Natural killer cell (primary cell): Measurements from ENCODE around the gene KLHDC8A. TPM values are rescaled to one million over a fixed set of nuclear protein-coding genes. Genes with fewer than 3 reads are reported as not detected.

ENCODE experiments used
- ATAC-seq, 3 donors: fragments of 150-1000 bp in 2 of 3; fragments of 200-7000 bp in 1 of 3; cut with Tn5 transposase; 1 replicate in 1 of 3; 2 replicates in 2 of 3; pipeline ENCODE4 v1.10.0; 2021; ENCODE audit warnings: mild to moderate bottlenecking in 2 of 3, moderate library complexity in 2 of 3
- DNase-seq, 2 donors: peaks; one replicate each; pipeline versions ENCODE4 v3.0.0 to v3.0.0-alpha.2; 2013 to 2021; ENCODE audit warnings: mixed read lengths in 1 of 2
- H3K27ac ChIP-seq: one replicate; pipeline ENCODE4 v1.5.1; 2013; ENCODE audit warnings: mild to moderate bottlenecking, low read length
- H3K27me3 ChIP-seq: one replicate; pipeline ENCODE4 v1.6.1; 2013; ENCODE audit warnings: low read length; ENCODE audit not compliant: control insufficient read depth, insufficient read depth
- H3K36me3 ChIP-seq: one replicate; pipeline ENCODE4 v1.6.1; 2013; ENCODE audit warnings: low read length; ENCODE audit not compliant: control insufficient read depth, insufficient read depth
- H3K4me1 ChIP-seq: one replicate; pipeline ENCODE4 v1.6.1; 2013; ENCODE audit warnings: low read length; ENCODE audit not compliant: control insufficient read depth, insufficient read depth
- H3K4me3 ChIP-seq: one replicate; pipeline ENCODE4 v1.5.1; 2013; ENCODE audit warnings: low read length
- H3K9me3 ChIP-seq: one replicate; pipeline ENCODE4 v1.6.1; 2013; ENCODE audit warnings: low read length; ENCODE audit not compliant: control insufficient read depth, insufficient read depth
- H3K27ac Mint-ChIP-seq, 2 donors: one replicate each; pipeline ENCODE4 v1.8.0; 2022; ENCODE audit warnings: mild to moderate bottlenecking in 2 of 2, mixed read lengths in 2 of 2, moderate library complexity in 1 of 2
- H3K27me3 Mint-ChIP-seq, 2 donors: one replicate each; pipeline ENCODE4 v1.8.0; 2022; ENCODE audit warnings: low read depth in 2 of 2, mixed read lengths in 2 of 2
- H3K36me3 Mint-ChIP-seq: one replicate; pipeline ENCODE4 v1.8.0; 2022; ENCODE audit warnings: mixed read lengths
- H3K4me1 Mint-ChIP-seq, 2 donors: one replicate each; pipeline ENCODE4 v1.8.0; 2022; ENCODE audit warnings: mixed read lengths in 2 of 2
- H3K4me3 Mint-ChIP-seq: one replicate; pipeline ENCODE4 v1.8.0; 2022; ENCODE audit warnings: mild to moderate bottlenecking, moderate library complexity, mixed read lengths
- H3K9me3 Mint-ChIP-seq, 2 donors: one replicate each; pipeline ENCODE4 v1.8.0; 2022; ENCODE audit warnings: mixed read lengths in 2 of 2
- WGBS: methylation state at CpG from one replicate; pipeline ENCODE4 v1.1.7; 2013; ENCODE audit warnings: missing lambda C conversion rate; ENCODE audit not compliant: insufficient coverage; 5-methylcytosine and 5-hydroxymethylcytosine counted together
- intact Hi-C: fragments of 100-400 bp; cut with micrococcal nuclease; formaldehyde crosslinking; loops from one replicate; pipeline ENCODE4 v1.14.2; 2022
- total RNA-seq, 4 donors: library from RNA; stranded (reverse); fragments of 120-200 nt in 1 of 4; gene quantifications; one replicate each; pipeline versions ENCODE4 v1.2.3 to v1.2.4, GENCODE V29; 2013 to 2022
- TF ChIP-seq, protein P1 (sequence below): fragments of 200-600 bp; IDR thresholded peaks from one replicate; pipeline ENCODE4 v1.8.0; 2022; ENCODE audit warnings: antibody characterized with exemption

Gene KLHDC8A
- total RNA-seq, 3 donors from 2014 or later (not counting 1 experiment from before 2014, with no cell fraction given): not detected

DNA sequence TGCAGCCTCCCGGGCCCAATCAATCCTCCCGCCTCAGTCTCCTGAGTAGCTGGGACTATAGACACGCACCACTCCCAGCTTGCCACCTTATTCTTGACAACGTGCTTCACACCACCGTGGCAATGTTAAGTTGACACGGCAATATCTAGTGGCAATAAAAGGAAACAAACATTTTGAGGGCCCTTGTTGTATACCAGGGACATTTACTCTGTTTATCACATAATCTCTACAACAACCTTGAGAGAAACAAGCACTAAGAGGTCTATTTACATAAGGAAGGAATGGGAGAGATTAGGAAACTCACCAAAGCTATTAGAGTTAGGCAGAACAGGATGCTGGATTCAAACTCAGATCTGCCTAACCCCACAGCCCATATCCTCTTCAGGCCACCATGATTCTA, 3.1 kb downstream of the KLHDC8A start:
- Histone ChIP-seq H3K4me3 (no peak overlapping the region), H3K27me3 (no peaks in the 10 kb centered on the region), H3K27ac (no peak overlapping the region), H3K9me3 (no peaks in the 10 kb centered on the region), H3K36me3 (no peaks in the 10 kb centered on the region), H3K4me1 (peaks cover 16% of the 10 kb centered on the region)
- Mint-ChIP-seq H3K4me3 (no peak overlapping the region), H3K36me3 (no peaks in the 10 kb centered on the region), H3K27me3 (peaks cover 11 to 26% of the 10 kb centered on the region in 2 donors), H3K27ac (no peak overlapping the region), H3K9me3 (no peaks in the 10 kb centered on the region), H3K4me1 (no peaks in the 10 kb centered on the region)
- ATAC-seq (no peak), DNase-seq (no peak)
- TF ChIP-seq, protein P1, sequence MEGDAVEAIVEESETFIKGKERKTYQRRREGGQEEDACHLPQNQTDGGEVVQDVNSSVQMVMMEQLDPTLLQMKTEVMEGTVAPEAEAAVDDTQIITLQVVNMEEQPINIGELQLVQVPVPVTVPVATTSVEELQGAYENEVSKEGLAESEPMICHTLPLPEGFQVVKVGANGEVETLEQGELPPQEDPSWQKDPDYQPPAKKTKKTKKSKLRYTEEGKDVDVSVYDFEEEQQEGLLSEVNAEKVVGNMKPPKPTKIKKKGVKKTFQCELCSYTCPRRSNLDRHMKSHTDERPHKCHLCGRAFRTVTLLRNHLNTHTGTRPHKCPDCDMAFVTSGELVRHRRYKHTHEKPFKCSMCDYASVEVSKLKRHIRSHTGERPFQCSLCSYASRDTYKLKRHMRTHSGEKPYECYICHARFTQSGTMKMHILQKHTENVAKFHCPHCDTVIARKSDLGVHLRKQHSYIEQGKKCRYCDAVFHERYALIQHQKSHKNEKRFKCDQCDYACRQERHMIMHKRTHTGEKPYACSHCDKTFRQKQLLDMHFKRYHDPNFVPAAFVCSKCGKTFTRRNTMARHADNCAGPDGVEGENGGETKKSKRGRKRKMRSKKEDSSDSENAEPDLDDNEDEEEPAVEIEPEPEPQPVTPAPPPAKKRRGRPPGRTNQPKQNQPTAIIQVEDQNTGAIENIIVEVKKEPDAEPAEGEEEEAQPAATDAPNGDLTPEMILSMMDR: no peak
- WGBS: 83% methylated on average over 6 of the region's 6 CpGs
- intact Hi-C loops: loop anchor here (1.0 to 10.0 kb wide), 3 partner anchors 132 to 311 kb away; no protein-coding TSS in a partner anchor

GRCh38 chr1:205353191-205353590, 3.5 kb downstream of the KLHDC8A start:
- intact Hi-C loops: loop anchor here (10.0 kb wide), 1 partner anchor 312 kb away; no protein-coding TSS in a partner anchor
- Mint-ChIP-seq H3K4me1 (no peaks in the 10 kb centered on the region), H3K27ac (no peak overlapping the region), H3K4me3 (no peak overlapping the region), H3K36me3 (no peaks in the 10 kb centered on the region), H3K9me3 (no peaks in the 10 kb centered on the region), H3K27me3 (peaks cover 10 to 22% of the 10 kb centered on the region in 2 donors)
- no peak for ATAC-seq
- H3K4me1 ChIP-seq: peaks cover 16% of the 10 kb centered on the region
- no peak overlapping the region for H3K27ac ChIP-seq
- H3K27me3 ChIP-seq: no peaks in the 10 kb centered on the region
- TF ChIP-seq, protein P1: no peak
- H3K36me3 ChIP-seq: no peaks in the 10 kb centered on the region
- WGBS: 98% methylated on average over 4 of the region's 4 CpGs
- no peak for DNase-seq
- no peaks in the 10 kb centered on the region for H3K9me3 ChIP-seq
- no peak overlapping the region for H3K4me3 ChIP-seq

DNA sequence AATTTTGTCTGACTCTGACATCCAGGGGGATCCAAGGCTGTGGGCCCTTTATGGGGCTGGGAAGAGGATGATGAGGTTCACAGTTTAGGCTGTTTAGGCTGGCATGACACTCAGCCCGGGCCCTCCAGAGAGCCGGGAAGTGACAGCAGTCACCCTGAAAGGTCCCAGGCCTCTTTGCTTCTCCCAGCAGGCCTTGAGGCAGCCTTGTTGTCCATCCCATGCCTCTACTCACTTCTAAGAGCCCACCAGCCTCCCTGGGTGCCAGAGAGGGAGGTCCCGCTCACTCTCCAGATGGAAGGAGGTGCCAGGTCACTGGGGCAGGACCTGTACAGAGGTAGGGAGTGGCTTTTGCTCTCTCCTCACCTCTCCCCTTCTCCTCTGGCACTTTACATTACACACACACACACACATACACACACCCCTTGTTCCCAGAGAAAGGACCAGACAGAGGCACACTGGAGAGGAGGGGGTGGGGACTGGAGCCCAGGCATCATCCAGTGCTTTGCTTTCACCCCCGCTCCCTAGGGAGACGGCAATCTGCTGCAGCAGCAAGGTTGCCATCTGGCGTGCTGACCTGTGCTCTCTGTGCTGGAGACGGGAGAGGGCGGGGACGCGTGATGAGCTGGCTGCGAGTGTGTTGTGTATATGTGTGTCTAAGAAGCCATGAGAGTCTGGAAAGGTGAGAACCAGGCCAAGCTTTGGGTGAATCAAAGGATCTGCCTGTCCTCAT, 4.6 kb downstream of the KLHDC8A start:
- Mint-ChIP-seq H3K27ac (no peak overlapping the region), H3K4me3 (no peak overlapping the region), H3K9me3 (no peaks in the 10 kb centered on the region), H3K4me1 (no peaks in the 10 kb centered on the region), H3K27me3 (peaks cover 10 to 14% of the 10 kb centered on the region in 2 donors), H3K36me3 (no peaks in the 10 kb centered on the region)
- Histone ChIP-seq H3K9me3 (no peaks in the 10 kb centered on the region), H3K27ac (no peak overlapping the region), H3K27me3 (no peaks in the 10 kb centered on the region), H3K4me1 (peaks cover 16% of the 10 kb centered on the region), H3K36me3 (no peaks in the 10 kb centered on the region), H3K4me3 (no peak overlapping the region)
- no peak for DNase-seq
- WGBS: 93% methylated on average over 10 of the region's 11 CpGs
- intact Hi-C loops: loop anchor here (10.0 kb wide), 1 partner anchor 313 kb away; no protein-coding TSS in a partner anchor
- no peak for ATAC-seq
- TF ChIP-seq, protein P1: no peak
